ENCODE results near the gene KHDRBS1.

DNA sequence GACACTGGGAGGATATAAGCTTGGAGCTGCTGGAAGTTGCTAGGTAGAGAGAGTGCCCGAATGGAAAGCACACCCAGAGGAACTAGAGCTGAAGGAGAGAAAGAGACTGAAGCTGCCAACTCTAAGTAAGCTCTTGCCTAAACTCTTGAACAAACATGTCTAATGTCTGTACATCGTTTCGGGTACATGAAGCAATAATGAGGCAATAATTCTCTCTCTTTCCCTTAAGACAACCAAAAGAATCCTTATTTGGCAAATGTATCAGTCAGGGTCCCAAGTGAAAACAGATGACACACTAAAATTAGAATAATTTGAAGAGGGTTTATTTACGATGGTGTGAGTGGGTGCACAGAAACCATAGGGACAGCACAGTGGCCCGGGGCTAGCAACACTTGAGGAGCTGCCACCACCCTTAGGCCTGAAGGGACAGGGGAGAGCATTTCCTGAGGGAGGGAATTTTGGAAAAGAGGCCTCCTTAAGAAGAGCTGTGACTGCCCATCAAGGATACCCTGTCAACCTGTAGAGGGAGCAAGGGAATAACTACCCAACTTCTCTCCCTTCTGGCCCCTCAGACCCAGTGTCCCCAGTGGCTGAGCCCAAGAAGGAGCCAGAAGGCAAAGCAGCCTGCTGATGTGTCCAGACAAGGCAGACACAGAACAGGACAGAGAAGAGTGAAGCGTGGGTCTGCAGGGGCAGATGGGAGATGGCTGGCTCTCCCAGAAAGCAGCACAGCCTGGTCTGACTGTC, 36.1 kb upstream of the KHDRBS1 start:
- TF ChIP-seq RXRA (IDR thresholded peaks at IDR 0.05) (no peak), YY1 (IDR thresholded peaks at IDR 0.05) (no peak), NR2F2 (IDR thresholded peaks at IDR 0.05) (no peak), FOXA1 (IDR thresholded peaks at IDR 0.05) (no peak), SP1 (IDR thresholded peaks at IDR 0.05) (no peak)
- TF ChIP-seq, protein P1, sequence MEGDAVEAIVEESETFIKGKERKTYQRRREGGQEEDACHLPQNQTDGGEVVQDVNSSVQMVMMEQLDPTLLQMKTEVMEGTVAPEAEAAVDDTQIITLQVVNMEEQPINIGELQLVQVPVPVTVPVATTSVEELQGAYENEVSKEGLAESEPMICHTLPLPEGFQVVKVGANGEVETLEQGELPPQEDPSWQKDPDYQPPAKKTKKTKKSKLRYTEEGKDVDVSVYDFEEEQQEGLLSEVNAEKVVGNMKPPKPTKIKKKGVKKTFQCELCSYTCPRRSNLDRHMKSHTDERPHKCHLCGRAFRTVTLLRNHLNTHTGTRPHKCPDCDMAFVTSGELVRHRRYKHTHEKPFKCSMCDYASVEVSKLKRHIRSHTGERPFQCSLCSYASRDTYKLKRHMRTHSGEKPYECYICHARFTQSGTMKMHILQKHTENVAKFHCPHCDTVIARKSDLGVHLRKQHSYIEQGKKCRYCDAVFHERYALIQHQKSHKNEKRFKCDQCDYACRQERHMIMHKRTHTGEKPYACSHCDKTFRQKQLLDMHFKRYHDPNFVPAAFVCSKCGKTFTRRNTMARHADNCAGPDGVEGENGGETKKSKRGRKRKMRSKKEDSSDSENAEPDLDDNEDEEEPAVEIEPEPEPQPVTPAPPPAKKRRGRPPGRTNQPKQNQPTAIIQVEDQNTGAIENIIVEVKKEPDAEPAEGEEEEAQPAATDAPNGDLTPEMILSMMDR (IDR thresholded peaks at IDR 0.05; ENCODE audit: low read depth, low read length, missing input control): peak; percentile 13
- TF ChIP-seq, protein P2, sequence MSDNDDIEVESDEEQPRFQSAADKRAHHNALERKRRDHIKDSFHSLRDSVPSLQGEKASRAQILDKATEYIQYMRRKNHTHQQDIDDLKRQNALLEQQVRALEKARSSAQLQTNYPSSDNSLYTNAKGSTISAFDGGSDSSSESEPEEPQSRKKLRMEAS (IDR thresholded peaks at IDR 0.05): no peak

Data from liver (tissue), 3 donors.